ENCODE measurements around the gene HOXA6. TPM values are rescaled to one million over a fixed set of nuclear protein-coding genes. Genes with fewer than 3 reads are reported as not detected.

HOXA6 gene
- total RNA-seq, 1 donor: 11.2 TPM

DNA sequence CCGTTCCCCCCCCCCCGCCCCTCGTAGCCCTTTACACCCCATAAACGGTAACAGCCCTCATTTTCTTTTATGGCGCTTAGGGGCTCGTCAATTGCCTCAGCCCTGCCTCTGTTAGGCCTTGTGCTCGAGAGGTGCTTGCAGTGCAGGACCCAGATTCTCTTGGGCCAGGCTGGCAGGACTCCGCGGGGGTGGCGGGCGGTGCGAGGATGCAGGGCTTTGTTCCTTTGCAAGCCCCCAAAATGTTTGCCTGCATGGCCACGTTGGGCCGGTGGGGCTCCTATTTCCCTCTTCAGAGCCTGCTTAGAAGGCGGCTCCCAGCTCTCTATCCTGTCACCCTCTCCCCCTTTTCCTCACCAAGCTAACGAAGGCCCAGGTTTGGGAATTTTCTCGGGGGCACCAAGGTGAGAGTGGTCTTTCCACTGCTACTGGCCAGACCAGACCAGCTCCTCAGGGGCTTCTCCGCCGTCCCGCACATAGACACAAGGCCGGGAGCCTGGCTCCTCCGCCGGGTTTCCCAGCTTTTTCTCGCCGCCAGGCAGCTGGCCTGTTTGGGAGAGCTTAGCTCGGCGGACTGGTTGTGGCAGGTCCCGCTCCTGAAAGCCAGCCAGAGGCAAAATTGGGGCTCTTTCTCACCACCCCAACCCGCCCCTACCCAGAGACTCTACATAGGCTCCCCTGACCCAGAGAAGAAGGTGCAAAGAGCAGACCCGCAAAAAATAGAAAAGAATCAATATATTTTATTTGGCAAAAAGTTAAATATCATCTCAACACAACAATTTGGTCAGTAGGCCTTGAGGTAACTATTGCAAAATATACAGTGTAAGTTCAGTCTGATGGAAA is 14.4 kb upstream of the HOXA6 start:
- peak overlapping the region; percentile 67 for H3K4me3 ChIP-seq (ENCODE audit: low read depth, low read length)
- TF ChIP-seq, protein P1, sequence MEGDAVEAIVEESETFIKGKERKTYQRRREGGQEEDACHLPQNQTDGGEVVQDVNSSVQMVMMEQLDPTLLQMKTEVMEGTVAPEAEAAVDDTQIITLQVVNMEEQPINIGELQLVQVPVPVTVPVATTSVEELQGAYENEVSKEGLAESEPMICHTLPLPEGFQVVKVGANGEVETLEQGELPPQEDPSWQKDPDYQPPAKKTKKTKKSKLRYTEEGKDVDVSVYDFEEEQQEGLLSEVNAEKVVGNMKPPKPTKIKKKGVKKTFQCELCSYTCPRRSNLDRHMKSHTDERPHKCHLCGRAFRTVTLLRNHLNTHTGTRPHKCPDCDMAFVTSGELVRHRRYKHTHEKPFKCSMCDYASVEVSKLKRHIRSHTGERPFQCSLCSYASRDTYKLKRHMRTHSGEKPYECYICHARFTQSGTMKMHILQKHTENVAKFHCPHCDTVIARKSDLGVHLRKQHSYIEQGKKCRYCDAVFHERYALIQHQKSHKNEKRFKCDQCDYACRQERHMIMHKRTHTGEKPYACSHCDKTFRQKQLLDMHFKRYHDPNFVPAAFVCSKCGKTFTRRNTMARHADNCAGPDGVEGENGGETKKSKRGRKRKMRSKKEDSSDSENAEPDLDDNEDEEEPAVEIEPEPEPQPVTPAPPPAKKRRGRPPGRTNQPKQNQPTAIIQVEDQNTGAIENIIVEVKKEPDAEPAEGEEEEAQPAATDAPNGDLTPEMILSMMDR (IDR thresholded peaks at IDR 0.05; ENCODE audit: insufficient read depth, low read depth, low read length): no peak
- peak; percentile 47 for DNase-seq (ENCODE audit: low read depth)

DNA sequence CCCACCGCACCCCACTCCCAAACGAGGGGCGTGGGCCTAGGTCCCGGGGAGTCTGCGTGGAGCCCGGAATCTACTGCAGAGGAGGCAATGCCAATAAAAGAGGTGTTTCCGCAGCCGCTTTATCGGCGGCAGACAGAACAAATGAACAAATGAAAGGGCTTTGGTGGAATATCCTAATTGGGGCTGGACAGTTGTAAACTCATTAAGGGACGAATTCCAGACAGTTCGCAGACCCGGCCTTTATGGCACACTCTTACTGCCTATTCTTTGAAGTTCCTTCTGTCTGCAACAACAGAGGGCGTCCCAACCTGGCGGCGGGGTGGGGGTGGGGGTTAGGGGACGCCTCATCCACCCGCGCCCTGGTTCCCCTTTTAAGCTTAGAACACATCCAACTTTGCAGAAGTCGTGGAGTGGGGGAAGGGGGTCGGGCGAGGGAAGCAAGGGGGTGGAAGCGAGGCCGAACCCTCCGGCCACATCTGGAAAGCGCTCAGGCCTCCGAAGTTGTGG is 13.7 kb upstream of the HOXA6 start:
- peak; percentile 63 for DNase-seq (ENCODE audit: low read depth)
- TF ChIP-seq, protein P1 (IDR thresholded peaks at IDR 0.05; ENCODE audit: insufficient read depth, low read depth, low read length): no peak
- peak overlapping the region; percentile 67 for H3K4me3 ChIP-seq (ENCODE audit: low read depth, low read length)

DNA sequence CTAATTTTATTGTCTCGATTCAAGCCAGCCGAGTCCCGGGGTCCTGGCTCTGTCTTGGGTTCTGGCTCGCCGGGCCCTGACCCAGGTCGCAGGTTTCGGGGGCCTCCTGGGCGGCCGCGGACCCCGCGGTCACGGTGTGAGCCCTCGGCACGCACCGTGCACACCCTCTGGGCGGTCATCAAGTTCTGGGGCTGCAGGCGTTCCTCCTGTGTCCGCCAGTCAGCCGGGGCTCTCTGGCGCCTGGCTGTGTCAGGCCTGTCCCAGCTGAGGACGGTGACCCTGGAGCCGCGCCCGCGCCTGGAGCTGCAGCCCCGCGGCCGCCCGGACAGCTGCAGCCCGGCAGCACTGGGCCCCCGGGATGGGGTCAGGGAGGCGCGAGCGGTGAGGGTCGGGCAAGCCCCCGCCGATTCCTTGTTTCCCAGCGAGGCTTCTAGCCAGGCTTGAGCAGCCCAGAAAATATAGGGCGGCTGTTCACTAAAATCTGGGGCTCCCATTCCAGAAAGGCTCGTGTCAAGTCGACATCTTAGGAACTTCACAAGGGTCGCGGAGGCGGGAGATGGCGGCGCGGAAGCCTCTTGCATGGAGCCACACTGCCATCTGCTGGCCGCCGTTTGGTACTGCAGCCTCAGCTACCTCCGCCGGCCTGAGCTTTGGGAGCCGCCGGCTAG is 13.1 kb upstream of the HOXA6 start:
- peak overlapping the region; percentile 60 for H3K4me3 ChIP-seq (ENCODE audit: low read depth, low read length)
- DNase-seq (ENCODE audit: low read depth): peak; percentile 90
- TF ChIP-seq, protein P1 (IDR thresholded peaks at IDR 0.05; ENCODE audit: insufficient read depth, low read depth, low read length): peak; percentile 92

DNA sequence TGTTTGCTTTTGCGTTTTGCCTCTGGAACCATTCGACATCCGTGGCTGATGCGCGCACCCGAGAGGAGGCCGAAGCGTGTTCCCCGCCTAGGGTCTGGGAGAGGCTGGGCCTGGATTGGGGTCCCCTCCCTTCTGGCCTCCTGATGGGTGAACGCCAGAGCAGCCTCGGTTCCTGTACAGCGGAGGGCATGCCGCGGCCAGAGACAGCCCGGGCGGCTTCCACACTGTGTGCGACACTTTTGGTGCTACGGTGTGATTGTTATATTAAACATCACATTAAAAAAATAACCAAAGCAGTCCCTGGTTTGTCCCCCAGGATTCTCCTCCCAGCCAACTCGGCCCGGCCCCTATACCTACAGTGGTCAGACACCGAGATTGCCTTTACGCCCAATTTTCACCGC is 12.6 kb upstream of the HOXA6 start:
- TF ChIP-seq, protein P1 (IDR thresholded peaks at IDR 0.05; ENCODE audit: insufficient read depth, low read depth, low read length): no peak
- no peak for DNase-seq (ENCODE audit: low read depth)
- peak overlapping the region; percentile 60 for H3K4me3 ChIP-seq (ENCODE audit: low read depth, low read length)

- no peak overlapping the region for H3K4me3 ChIP-seq (ENCODE audit: low read depth, low read length)
- no peak for DNase-seq (ENCODE audit: low read depth)
- TF ChIP-seq, protein P1 (IDR thresholded peaks at IDR 0.05; ENCODE audit: insufficient read depth, low read depth, low read length): no peak
Measured at GRCh38 chr7:27159266-27160144, 11.9 kb upstream of the HOXA6 start.
